Suprapubic skin (tissue), 4 donors: ENCODE data around the gene SOWAHB. TPM values are rescaled to one million over a fixed set of nuclear protein-coding genes. Genes with fewer than 3 reads are reported as not detected.

ENCODE experiments used
- DNase-seq, 2 donors: peaks; one replicate each; pipeline ENCODE4 v3.0.0-alpha.2; 2019; ENCODE audit warnings: low spot score in 2 of 2
- H3K27ac ChIP-seq: fragments of 200-600 bp; sonication (generic); one replicate; pipeline ENCODE4 v1.5.1; 2019
- H3K27me3 ChIP-seq: fragments of 200-600 bp; sonication (generic); one replicate; pipeline ENCODE4 v1.5.1; 2019
- H3K36me3 ChIP-seq: fragments of 200-600 bp; sonication (generic); one replicate; pipeline ENCODE4 v1.5.1; 2019
- H3K4me1 ChIP-seq: fragments of 200-600 bp; sonication (generic); one replicate; pipeline ENCODE4 v1.5.1; 2019
- H3K4me3 ChIP-seq: fragments of 200-600 bp; sonication (generic); one replicate; pipeline ENCODE4 v1.5.1; 2019; ENCODE audit warnings: mild to moderate bottlenecking
- H3K9me3 ChIP-seq: fragments of 200-600 bp; sonication (generic); one replicate; pipeline ENCODE4 v1.5.1; 2019
- EP300 ChIP-seq: sonication (generic); formaldehyde crosslinking; IDR thresholded peaks from one replicate; pipeline ENCODE4 v1.6.1; 2017; ENCODE audit warnings: antibody characterized with exemption
- POLR2A ChIP-seq, 2 donors: fragments of 450-650 bp; IDR thresholded peaks; one replicate each; pipeline ENCODE4 v1.6.1; 2017; ENCODE audit warnings: antibody characterized with exemption in 2 of 2, mild to moderate bottlenecking in 2 of 2, moderate library complexity in 2 of 2
- POLR2AphosphoS5 ChIP-seq, 3 donors: sonication (generic); formaldehyde crosslinking; IDR thresholded peaks; one replicate each; pipeline ENCODE4 v1.6.1; 2017; ENCODE audit warnings: antibody characterized with exemption in 3 of 3
- WGBS: methylation state at CpG from one replicate; pipeline ENCODE4 v1.1.5; 2018; 5-methylcytosine and 5-hydroxymethylcytosine counted together
- total RNA-seq, 4 donors: library from RNA; depleted of rRNA; stranded (reverse); fragments of >200 nt; gene quantifications; one replicate each; pipeline ENCODE4 v1.1.0, GENCODE V29; 2016
- TF ChIP-seq, protein P1 (sequence below), 2 donors: fragments of 200-600 bp in 1 of 2; fragments of 450-650 bp in 1 of 2; sonication (generic) in 1 of 2; IDR thresholded peaks; one replicate each; pipeline ENCODE4 v1.5.1; 2016 to 2019; ENCODE audit warnings: antibody characterized with exemption in 2 of 2, mild to moderate bottlenecking in 1 of 2, moderate library complexity in 1 of 2

Gene SOWAHB
- total RNA-seq, 4 donors from 2014 or later: 1.9 to 3.6 (median 3.3) TPM

DNA sequence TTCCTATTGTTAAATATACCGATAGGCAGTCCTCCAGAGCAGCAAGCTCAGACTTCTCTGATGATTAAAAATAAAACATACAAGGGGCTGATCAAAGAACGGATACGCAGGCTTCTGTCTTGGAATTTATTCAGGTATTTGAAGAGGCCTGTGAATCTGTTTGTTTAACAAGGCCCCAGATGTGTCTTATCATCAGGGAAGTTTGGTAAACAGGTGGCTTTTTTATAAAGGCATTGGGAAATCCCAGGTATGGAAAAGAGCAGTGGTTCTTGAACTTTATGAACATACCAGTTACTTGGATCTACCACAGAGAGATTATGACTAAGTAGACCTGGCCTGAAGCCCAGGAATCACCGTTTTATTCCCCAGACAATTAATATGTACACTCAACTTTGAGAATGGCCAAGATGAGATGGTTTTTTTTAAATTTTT, 47.9 kb downstream of the SOWAHB start:
- TF ChIP-seq, protein P1, sequence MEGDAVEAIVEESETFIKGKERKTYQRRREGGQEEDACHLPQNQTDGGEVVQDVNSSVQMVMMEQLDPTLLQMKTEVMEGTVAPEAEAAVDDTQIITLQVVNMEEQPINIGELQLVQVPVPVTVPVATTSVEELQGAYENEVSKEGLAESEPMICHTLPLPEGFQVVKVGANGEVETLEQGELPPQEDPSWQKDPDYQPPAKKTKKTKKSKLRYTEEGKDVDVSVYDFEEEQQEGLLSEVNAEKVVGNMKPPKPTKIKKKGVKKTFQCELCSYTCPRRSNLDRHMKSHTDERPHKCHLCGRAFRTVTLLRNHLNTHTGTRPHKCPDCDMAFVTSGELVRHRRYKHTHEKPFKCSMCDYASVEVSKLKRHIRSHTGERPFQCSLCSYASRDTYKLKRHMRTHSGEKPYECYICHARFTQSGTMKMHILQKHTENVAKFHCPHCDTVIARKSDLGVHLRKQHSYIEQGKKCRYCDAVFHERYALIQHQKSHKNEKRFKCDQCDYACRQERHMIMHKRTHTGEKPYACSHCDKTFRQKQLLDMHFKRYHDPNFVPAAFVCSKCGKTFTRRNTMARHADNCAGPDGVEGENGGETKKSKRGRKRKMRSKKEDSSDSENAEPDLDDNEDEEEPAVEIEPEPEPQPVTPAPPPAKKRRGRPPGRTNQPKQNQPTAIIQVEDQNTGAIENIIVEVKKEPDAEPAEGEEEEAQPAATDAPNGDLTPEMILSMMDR (IDR thresholded peaks at IDR 0.05): no peak
- no peak for TF ChIP-seq POLR2AphosphoS5 (IDR thresholded peaks at IDR 0.05)
- TF ChIP-seq EP300: no peak
- no peak for TF ChIP-seq POLR2A (IDR thresholded peaks at IDR 0.05)
- 51% methylated on average over 4 of the region's 4 CpGs for WGBS
- Histone ChIP-seq H3K27ac (no peak overlapping the region), H3K27me3 (no peaks in the 10 kb centered on the region), H3K4me3 (no peak overlapping the region), H3K4me1 (no peaks in the 10 kb centered on the region), H3K9me3 (no peaks in the 10 kb centered on the region), H3K36me3 (no peaks in the 10 kb centered on the region)
- DNase-seq: no peak

Other genes starting within 250 kb of the SOWAHB start
- gene SEPTIN11, start 51.6 kb upstream of the SOWAHB start, total RNA-seq: 10 to 100 TPM; 18.6 to 41.6 (median 25.1) TPM
- gene CCNI, start 177.8 kb upstream of the SOWAHB start, total RNA-seq: 100 to 1,000 TPM; 166 to 256 (median 207) TPM